ENCODE measurements around the gene FGF23. TPM values are rescaled to one million over a fixed set of nuclear protein-coding genes. Genes with fewer than 3 reads are reported as not detected.

The FGF23 gene
- total RNA-seq, 6 experiments from 2014 or later: not detected

- Mint-ChIP-seq H3K27ac (no peak overlapping the region), H3K9me3 (peaks cover 14% of the 10 kb centered on the region), H3K27me3 (ENCODE audit: insufficient read depth) (peaks cover 2% of the 10 kb centered on the region; the same call in 1 of the 2 replicates), H3K36me3 (ENCODE audit: low read depth) (peaks cover 69% of the 10 kb centered on the region), H3K4me3 (no peak overlapping the region), H3K4me1 (ENCODE audit: low read depth) (no peaks in the 10 kb centered on the region)
- DNase-seq: no peak
- TF ChIP-seq, protein P1, sequence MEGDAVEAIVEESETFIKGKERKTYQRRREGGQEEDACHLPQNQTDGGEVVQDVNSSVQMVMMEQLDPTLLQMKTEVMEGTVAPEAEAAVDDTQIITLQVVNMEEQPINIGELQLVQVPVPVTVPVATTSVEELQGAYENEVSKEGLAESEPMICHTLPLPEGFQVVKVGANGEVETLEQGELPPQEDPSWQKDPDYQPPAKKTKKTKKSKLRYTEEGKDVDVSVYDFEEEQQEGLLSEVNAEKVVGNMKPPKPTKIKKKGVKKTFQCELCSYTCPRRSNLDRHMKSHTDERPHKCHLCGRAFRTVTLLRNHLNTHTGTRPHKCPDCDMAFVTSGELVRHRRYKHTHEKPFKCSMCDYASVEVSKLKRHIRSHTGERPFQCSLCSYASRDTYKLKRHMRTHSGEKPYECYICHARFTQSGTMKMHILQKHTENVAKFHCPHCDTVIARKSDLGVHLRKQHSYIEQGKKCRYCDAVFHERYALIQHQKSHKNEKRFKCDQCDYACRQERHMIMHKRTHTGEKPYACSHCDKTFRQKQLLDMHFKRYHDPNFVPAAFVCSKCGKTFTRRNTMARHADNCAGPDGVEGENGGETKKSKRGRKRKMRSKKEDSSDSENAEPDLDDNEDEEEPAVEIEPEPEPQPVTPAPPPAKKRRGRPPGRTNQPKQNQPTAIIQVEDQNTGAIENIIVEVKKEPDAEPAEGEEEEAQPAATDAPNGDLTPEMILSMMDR (IDR thresholded peaks at IDR 0.05): no peak
Observed at GRCh38 chr12:4346931-4347330, 32.6 kb downstream of the FGF23 start.

- H3K4me3 Mint-ChIP-seq: no peak overlapping the region
- TF ChIP-seq, protein P1 (IDR thresholded peaks at IDR 0.05): no peak
- DNase-seq: no peak
- H3K9me3 Mint-ChIP-seq: no peaks in the 10 kb centered on the region
- no peaks in the 10 kb centered on the region; the same call in 1 of the 2 replicates for H3K27me3 Mint-ChIP-seq (ENCODE audit: insufficient read depth)
- H3K36me3 Mint-ChIP-seq (ENCODE audit: low read depth): peaks cover 39% of the 10 kb centered on the region
- H3K27ac Mint-ChIP-seq: no peak overlapping the region
- H3K4me1 Mint-ChIP-seq (ENCODE audit: low read depth): peaks cover 23% of the 10 kb centered on the region
Observed at GRCh38 chr12:4331842-4332241, 47.7 kb downstream of the FGF23 start.

- DNase-seq: no peak
- no peak overlapping the region for H3K27ac Mint-ChIP-seq
- no peak overlapping the region for H3K4me3 Mint-ChIP-seq
- TF ChIP-seq, protein P1 (IDR thresholded peaks at IDR 0.05): no peak
- H3K4me1 Mint-ChIP-seq (ENCODE audit: low read depth): peaks cover 26% of the 10 kb centered on the region
- peaks cover 33% of the 10 kb centered on the region for H3K36me3 Mint-ChIP-seq (ENCODE audit: low read depth)
- no peaks in the 10 kb centered on the region; the same call in 1 of the 2 replicates for H3K27me3 Mint-ChIP-seq (ENCODE audit: insufficient read depth)
- H3K9me3 Mint-ChIP-seq: no peaks in the 10 kb centered on the region
Observed at GRCh38 chr12:4331221-4331620, 48.3 kb downstream of the FGF23 start.

- TF ChIP-seq, protein P1 (IDR thresholded peaks at IDR 0.05): no peak
- no peak for DNase-seq
- Mint-ChIP-seq H3K27me3 (ENCODE audit: insufficient read depth) (no peaks in the 10 kb centered on the region; the same call in 1 of the 2 replicates), H3K9me3 (no peaks in the 10 kb centered on the region), H3K36me3 (ENCODE audit: low read depth) (peaks cover 27% of the 10 kb centered on the region), H3K4me3 (no peak overlapping the region), H3K27ac (peak overlapping the region; percentile 19; the same call in 1 of the 2 replicates), H3K4me1 (ENCODE audit: low read depth) (peaks cover 26% of the 10 kb centered on the region)
Observed at GRCh38 chr12:4330203-4330602, 49.3 kb downstream of the FGF23 start.

DNA sequence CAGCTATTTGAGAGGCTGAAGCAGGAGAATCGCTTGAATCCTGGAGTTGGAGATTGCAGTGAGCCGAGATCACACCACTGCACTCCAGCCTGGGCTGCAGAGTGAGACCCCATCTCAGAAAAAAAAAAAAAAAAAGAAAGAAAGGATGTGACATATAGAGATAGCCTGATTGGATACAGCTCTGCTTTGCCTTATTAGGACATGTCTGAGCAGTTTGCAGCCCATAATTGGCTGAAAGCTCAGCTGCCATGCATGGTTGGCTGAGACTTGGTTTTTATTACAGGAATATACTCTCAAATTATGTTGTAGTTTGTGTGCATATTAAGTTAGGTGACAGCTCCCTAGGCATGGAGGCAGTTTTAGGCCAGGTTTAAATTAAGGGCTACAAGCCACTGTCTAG is 52.2 kb downstream of the FGF23 start:
- H3K27me3 Mint-ChIP-seq (ENCODE audit: insufficient read depth): no peaks in the 10 kb centered on the region; the same call in none of the 2 replicates
- DNase-seq: no peak

More for the DNA sequence above, 52.2 kb downstream of the FGF23 start:
- Mint-ChIP-seq H3K27ac (no peak overlapping the region), H3K4me3 (no peak overlapping the region), H3K9me3 (no peaks in the 10 kb centered on the region), H3K36me3 (ENCODE audit: low read depth) (peaks cover 22% of the 10 kb centered on the region), H3K4me1 (ENCODE audit: low read depth) (peaks cover 43% of the 10 kb centered on the region)
- TF ChIP-seq, protein P1 (IDR thresholded peaks at IDR 0.05): no peak

Measured in HFFc6 (cell line).